HG03108 (cell line): ENCODE data around the gene ARSB.
"Not testable (repeated sequence)": the region's sequence is repeated elsewhere in the genome, so short reads cannot be mapped to it uniquely, and the experiment has no call there.

Source experiments
- ATAC-seq: cut with Tn5 transposase; IDR thresholded peaks from one replicate; pipeline ENCODE4 v1.9.1; 2021; ENCODE audit warnings: moderate library complexity; ENCODE audit not compliant: unreplicated experiment

ARSB gene

DNA sequence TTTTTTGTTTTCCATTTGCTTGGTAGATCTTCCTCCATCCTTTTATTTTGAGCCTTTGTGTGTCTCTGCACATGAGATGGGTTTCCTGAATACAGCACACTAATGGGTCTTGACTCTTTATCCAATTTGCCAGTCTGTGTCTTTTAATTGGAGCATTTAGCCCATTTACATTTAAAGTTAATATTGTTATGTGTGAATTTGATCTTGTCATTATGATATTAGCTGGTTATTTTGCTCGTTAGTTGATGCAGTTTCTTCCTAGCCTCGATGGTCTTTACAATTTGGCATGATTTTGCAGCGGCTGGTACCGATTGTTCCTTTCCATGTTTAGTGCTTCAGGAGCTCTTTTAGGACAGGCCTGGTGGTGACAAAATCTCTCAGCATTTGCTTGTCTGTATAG, 133.2 kb downstream of the ARSB start:
- not testable (repeated sequence) for ATAC-seq

GRCh38 chr5:78845470-78845869, 139.6 kb downstream of the ARSB start:
- no peak for ATAC-seq

GRCh38 chr5:78843436-78843835, 141.7 kb downstream of the ARSB start:
- no peak for ATAC-seq

DNA sequence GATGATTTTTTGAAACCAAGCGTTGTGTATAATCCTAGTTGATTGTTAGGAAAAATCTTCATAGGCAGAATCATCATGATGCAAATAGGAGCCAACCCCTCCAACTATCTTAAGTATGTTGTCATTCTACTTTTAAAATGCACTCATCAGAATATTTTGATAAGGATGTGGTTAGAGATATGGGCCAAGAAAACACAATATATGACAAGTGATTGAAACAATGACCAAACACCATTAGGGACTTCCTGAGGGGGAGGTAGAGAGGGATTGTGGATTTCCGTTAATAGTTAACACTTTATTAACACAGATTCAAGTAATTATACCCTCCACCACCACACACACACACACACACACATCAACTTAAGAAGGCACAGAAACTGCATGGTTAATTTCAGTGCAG, 143.3 kb downstream of the ARSB start:
- ATAC-seq: no peak

- no peak for ATAC-seq
These were observed 146.4 kb downstream of the ARSB start for GRCh38 chr5:78838753-78839152.

GRCh38 chr5:78837836-78838235, 147.3 kb downstream of the ARSB start:
- no peak for ATAC-seq

GRCh38 chr5:78835176-78835575, 149.9 kb downstream of the ARSB start:
- no peak for ATAC-seq

- ATAC-seq: no peak
These were observed 151.8 kb downstream of the ARSB start for GRCh38 chr5:78833284-78833683.

- ATAC-seq: no peak
These were observed 154.5 kb downstream of the ARSB start for GRCh38 chr5:78830528-78831046.

- no peak for ATAC-seq
These were observed 155.1 kb downstream of the ARSB start for GRCh38 chr5:78829811-78830527.

GRCh38 chr5:78827725-78828124, 157.4 kb downstream of the ARSB start:
- ATAC-seq: no peak

DNA sequence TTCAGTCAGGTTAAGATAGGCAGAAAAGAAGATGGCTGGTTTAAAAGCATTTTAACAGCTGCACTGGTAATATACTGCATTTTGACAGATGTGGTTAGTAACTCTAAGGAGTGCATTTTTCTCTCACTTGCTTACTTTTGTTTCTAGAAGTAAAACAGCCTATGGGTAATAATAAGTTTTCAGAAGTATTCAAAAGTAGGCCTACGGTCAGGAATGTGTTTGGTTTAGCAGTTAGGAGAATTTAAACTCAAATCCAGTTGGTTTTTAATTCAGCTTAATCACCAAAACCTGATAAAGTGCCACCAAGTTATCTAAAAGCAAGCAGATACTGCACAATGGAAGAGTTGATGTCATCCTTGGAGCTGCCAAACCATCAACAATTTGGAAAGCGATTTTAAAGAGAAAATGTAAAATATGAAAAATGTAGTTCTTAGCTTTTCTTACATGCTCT, 160.3 kb downstream of the ARSB start:
- ATAC-seq: no peak

DNA sequence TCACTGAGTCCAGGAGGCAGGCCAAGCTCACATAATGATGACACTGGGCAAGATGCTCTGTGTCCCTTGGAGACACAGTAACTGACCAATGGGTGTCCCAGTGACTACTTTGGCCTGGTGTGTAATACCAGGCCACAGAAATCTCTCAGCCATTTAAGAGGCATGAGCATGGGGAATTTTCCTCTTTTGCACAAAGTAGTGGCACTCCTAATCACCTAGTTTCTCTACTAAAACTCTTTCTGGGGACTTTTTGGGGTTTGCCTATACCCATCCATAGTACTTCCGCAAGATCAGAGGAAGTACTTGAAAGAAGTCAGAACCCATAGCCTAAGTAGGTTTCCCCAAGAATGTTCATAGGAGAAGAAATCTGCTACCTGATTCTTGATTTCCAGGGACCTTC, 161.9 kb downstream of the ARSB start:
- no peak for ATAC-seq

DNA sequence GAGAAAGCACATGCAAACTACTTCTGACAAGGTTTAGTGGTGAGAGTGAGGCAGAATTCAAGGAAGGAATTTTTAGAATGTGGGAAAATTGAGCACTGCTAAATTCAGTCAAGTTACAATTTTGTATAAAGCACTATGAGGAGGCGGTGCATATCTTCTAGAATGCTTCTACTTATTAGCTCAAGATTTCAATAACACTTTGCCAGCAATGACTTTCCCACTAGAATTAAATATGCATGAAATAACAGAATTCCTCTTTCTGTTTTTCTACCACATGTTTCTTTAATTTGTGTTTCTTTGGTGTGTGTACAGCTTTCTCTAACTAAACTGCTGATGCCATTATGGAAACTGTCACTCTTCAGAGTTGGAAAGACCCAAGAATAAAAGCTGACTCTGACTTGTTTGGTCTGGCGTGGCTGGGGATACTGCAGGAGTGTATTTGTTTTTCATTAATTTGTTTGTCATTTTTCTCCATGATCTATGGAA, 163.5 kb downstream of the ARSB start:
- no peak for ATAC-seq

- ATAC-seq: no peak
These were observed 165.4 kb downstream of the ARSB start for GRCh38 chr5:78819707-78820106.

DNA sequence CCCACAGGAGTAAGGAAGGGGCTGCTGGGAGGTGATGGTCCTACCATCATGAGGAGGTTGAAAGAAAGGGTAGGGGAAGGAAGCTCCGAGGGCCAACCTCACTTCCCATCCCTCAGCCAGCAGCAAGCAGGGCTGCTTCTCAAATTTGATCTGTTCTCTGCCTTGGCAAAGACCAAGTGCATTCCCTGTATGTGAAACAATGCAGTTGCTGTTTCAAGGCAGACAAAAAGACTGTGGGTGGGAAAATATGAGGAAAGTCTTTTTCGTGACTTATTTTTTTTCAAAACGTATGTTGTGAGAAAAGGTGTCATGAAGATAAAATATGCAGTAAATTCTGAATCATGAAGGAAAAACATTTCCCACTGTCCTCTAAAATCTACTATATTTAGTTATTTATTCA, 165.9 kb downstream of the ARSB start:
- no peak for ATAC-seq

GRCh38 chr5:78816143-78816765, 168.9 kb downstream of the ARSB start:
- ATAC-seq: no peak

DNA sequence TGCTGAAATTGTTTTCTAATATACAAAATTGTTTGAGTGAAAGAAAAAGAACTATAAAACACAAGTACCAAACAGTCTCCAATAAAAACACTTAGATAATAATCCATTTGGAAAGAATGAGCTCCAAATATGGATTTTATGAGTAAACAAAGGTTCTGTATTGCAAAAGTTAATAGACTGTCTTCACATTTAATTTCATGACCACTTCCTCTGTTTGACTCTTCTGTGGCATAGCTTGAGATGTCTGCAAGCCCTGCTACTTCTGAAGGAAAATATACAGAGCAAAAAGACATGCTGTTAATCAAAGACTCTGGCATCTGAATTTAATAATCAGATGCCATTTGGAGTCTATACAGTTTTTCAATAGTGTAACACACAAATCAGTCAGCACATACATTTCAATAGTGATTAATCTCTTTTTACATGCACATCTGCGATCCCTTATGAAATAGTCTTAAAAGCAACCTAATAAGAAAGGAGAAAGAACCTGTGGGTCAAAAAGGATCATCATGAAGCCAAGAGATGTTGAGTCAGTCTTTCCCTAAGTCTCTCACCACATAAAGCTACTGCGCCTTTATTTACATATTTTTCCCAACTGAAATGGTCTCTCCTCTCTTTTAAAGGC, 171.1 kb downstream of the ARSB start:
- no peak for ATAC-seq

DNA sequence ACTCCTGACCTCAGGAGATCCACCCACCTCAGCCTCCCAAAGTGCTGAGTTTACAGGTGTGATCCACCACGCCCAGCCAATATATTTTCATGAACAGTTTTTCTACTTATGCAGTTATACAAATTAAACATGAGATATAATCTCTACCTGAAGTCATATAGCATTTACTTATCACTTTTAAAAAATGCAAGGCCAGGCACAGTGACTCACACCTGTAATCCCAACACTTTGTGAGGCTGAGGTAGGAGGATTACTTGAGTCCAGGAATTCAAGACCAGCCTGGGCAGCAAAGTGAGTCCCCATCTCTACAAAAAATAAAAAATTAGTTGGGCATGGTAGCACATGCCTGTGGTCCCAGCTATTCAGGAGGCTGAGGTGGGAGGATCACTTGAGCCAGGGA, 171.8 kb downstream of the ARSB start:
- ATAC-seq: no peak

DNA sequence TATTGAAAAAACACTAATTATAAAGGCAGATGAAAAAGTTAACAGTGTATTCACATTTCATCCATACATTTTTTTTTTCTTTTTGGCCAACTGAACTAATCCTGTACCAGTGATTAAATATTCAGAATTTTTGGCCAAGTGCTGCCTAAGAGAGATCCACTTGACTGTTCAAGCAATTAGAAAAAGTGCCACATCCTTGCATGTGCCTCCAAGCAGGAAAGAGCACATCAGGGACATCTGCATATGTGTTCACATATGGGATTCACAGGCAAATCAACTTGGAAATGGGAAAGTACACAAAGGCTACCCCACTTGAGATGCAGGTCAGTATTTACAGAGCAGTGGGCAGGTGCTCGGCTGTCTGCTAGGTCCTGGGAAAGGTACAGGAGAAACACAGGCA, 173.2 kb downstream of the ARSB start:
- no peak for ATAC-seq

GRCh38 chr5:78811121-78811817, 173.8 kb downstream of the ARSB start:
- no peak for ATAC-seq
